Measurements from ENCODE around the gene SEMA3E. TPM values are rescaled to one million over a fixed set of nuclear protein-coding genes. Genes with fewer than 3 reads are reported as not detected.
A peak's percentile ranks its signal among the peaks of the same experiment; 100 is the strongest.
"Not testable (repeated sequence)": the region's sequence is repeated elsewhere in the genome, so short reads cannot be mapped to it uniquely, and the experiment has no call there.

The SEMA3E gene
- total RNA-seq, 2 experiments from 2014 or later: not detected

DNA sequence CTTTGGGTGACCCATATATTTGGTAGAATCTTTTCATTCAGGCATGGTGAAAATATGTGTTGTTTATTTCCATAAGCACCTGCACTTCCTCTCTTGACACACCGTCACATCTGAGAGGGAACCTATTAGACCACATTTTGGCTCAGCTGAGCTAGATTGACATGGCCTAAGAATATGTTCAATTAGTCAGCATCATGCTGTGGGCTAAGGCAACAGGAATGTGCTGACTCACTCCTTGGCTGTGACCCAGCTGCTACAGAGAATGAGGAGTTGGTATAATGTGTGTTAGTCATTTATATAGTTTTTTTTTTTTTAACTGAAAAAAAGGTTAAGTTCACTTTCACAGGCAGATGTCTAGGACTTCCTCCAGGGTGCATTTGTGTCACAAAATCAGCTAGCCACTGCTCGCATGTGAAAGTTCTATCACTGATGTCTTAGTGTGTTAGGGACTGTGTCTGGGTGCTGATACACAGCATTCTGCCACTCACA lies 180.6 kb downstream of the SEMA3E start:
- Mint-ChIP-seq H3K4me1 (ENCODE audit: low read depth) (no peaks in the 10 kb centered on the region), H3K27me3 (ENCODE audit: low read depth) (no peaks in the 10 kb centered on the region), H3K36me3 (ENCODE audit: low read depth) (no peaks in the 10 kb centered on the region), H3K27ac (no peak overlapping the region), H3K4me3 (no peak overlapping the region), H3K9me3 (no peaks in the 10 kb centered on the region)
- intact Hi-C loops (cut with micrococcal nuclease): no loop called here
- CTCF ChIA-PET: no interaction called here
- peak; percentile 42 for DNase-seq

DNA sequence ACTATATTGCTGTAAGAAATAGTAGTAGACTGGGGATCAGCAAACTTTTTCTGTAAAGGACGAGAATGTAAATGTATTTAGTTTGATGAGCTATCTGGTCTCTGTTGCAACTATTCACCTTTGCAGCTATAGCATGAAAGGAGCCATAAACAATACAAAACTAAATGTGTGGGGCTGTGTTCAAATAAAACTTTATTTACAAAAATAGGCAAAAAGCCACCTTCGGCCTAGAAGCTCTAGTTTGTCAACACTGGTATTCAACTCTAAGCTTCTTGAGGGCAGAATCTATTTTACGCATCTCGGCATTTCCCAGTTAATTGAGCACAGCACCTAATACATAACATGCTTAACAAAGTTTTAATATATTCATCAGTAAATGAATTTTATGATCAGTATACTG lies 181.4 kb downstream of the SEMA3E start:
- intact Hi-C loops (cut with micrococcal nuclease): no loop called here
- CTCF ChIA-PET: interaction anchor here (0.7 kb wide), 1 partner anchor 354 kb away, joined by 4 read pairs; no protein-coding TSS in a partner anchor
- H3K9me3 Mint-ChIP-seq: no peaks in the 10 kb centered on the region
- DNase-seq: no peak
- no peaks in the 10 kb centered on the region for H3K36me3 Mint-ChIP-seq (ENCODE audit: low read depth)
- no peaks in the 10 kb centered on the region for H3K4me1 Mint-ChIP-seq (ENCODE audit: low read depth)
- H3K27ac Mint-ChIP-seq: no peak overlapping the region
- no peaks in the 10 kb centered on the region for H3K27me3 Mint-ChIP-seq (ENCODE audit: low read depth)
- H3K4me3 Mint-ChIP-seq: no peak overlapping the region

DNA sequence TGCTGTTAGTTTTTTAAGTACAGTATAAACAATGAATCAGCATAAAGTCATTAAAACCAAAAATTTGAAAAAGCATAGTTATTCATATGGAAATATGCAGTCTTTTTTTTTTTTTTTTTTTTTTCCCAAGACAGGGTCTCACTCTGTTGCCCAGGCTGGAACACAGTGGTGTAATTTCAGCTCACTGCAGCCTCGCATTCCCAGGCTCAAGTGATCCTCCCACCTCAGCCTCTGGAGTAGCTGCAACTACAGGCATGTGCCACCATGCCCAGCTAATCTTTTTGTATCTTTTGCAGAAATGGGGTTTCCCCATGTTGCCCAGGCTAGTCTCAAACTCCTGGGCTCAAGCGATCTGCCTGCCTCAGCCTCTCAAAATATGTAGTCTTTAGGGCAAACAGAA lies 182.0 kb downstream of the SEMA3E start:
- Mint-ChIP-seq H3K4me1 (ENCODE audit: low read depth) (no peaks in the 10 kb centered on the region), H3K4me3 (no peak overlapping the region), H3K27me3 (ENCODE audit: low read depth) (no peaks in the 10 kb centered on the region), H3K36me3 (ENCODE audit: low read depth) (no peaks in the 10 kb centered on the region), H3K9me3 (no peaks in the 10 kb centered on the region), H3K27ac (no peak overlapping the region)
- CTCF ChIA-PET: interaction anchor here (0.6 to 0.7 kb wide), 2 partner anchors 36 to 353 kb away, joined by 3 to 4 read pairs; no protein-coding TSS in a partner anchor
- intact Hi-C loops (cut with micrococcal nuclease): no loop called here
- DNase-seq: no peak

DNA sequence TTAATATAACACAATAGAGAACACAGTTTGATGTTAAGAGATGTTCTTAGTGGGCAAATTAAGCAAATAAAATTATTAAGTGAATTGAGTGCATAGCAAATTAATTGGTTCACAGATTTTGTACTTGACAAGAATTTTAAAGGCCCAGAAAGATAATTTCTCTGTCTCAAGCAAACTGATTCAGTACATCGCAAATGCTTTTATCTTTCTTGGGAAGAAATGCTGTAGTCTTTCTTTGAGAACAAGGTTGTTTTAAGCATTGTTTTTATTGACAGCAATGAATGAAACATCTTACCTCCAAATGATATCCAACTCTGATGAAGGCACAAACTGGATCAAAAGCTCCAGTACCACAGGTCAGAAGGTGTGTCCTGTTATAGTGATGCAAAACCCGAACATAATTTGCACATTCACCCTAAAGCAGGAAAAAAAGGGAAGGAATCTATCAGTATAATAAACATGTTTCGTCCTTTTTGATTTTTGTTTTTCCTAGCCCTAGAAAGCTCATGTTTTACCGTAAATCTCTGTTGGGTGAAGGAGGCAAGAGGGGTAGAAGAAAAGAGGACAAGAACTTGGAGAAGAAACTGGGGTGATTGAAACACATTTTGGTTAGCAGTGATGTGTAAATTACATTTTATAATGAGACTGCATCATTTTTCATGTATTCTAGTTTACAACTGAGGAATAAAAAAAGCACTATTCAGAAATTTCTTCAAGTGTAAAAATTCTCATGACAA lies 182.6 kb downstream of the SEMA3E start:
- intact Hi-C loops (cut with micrococcal nuclease): no loop called here
- H3K36me3 Mint-ChIP-seq (ENCODE audit: low read depth): no peaks in the 10 kb centered on the region
- no peak overlapping the region for H3K4me3 Mint-ChIP-seq
- H3K4me1 Mint-ChIP-seq (ENCODE audit: low read depth): no peaks in the 10 kb centered on the region
- no peaks in the 10 kb centered on the region for H3K9me3 Mint-ChIP-seq
- H3K27ac Mint-ChIP-seq: no peak overlapping the region
- no peaks in the 10 kb centered on the region for H3K27me3 Mint-ChIP-seq (ENCODE audit: low read depth)
- CTCF ChIA-PET: interaction anchor here (0.6 kb wide), 1 partner anchor 35 kb away, joined by 3 read pairs; no protein-coding TSS in a partner anchor
- DNase-seq: no peak

DNA sequence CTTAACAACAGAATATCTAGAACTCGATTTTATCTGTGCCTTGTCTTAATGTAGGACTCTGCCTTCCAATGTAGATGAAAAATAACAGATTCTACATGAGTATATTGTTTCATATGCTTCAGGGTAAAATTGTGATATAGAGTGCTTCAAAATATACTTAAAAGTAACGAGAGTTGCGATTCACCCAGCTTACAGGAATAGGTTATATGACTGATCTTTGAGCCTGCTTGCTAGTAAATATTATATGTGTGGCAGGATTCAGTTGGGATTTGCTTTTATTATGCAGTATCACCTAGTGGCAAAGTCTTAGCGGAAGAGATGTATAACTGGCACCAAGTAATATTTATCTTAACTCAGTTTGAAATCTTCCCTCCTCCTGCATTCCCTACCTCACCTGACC lies 183.3 kb downstream of the SEMA3E start:
- Mint-ChIP-seq H3K9me3 (no peaks in the 10 kb centered on the region), H3K4me1 (ENCODE audit: low read depth) (no peaks in the 10 kb centered on the region), H3K4me3 (no peak overlapping the region), H3K36me3 (ENCODE audit: low read depth) (no peaks in the 10 kb centered on the region), H3K27me3 (ENCODE audit: low read depth) (no peaks in the 10 kb centered on the region), H3K27ac (no peak overlapping the region)
- DNase-seq: no peak
- intact Hi-C loops (cut with micrococcal nuclease): no loop called here
- CTCF ChIA-PET: no interaction called here

DNA sequence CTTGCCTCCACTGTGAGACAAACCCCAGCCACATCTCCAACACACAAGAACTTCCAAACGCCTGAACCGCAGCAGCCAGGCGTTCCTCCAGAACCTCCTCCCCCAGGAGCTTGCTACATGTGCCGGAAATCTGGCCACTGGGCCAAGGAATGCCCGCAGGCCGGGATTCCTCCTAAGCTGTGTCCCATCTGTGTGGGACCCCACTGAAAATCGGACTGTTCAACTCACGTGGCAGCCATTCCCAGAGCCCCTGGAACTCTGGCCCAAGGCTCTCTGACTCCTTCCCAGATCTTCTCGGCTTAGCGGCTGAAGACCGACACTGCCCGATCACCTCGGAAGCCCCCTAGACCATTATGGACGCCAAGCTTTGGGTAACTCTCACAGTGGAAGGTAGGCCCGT lies 187.1 kb downstream of the SEMA3E start:
- H3K4me1 Mint-ChIP-seq (ENCODE audit: low read depth); H3K27me3 Mint-ChIP-seq (ENCODE audit: low read depth); CTCF ChIA-PET; H3K4me3 Mint-ChIP-seq; intact Hi-C loops (cut with micrococcal nuclease); DNase-seq; H3K27ac Mint-ChIP-seq; H3K36me3 Mint-ChIP-seq (ENCODE audit: low read depth); H3K9me3 Mint-ChIP-seq: not testable (repeated sequence)

DNA sequence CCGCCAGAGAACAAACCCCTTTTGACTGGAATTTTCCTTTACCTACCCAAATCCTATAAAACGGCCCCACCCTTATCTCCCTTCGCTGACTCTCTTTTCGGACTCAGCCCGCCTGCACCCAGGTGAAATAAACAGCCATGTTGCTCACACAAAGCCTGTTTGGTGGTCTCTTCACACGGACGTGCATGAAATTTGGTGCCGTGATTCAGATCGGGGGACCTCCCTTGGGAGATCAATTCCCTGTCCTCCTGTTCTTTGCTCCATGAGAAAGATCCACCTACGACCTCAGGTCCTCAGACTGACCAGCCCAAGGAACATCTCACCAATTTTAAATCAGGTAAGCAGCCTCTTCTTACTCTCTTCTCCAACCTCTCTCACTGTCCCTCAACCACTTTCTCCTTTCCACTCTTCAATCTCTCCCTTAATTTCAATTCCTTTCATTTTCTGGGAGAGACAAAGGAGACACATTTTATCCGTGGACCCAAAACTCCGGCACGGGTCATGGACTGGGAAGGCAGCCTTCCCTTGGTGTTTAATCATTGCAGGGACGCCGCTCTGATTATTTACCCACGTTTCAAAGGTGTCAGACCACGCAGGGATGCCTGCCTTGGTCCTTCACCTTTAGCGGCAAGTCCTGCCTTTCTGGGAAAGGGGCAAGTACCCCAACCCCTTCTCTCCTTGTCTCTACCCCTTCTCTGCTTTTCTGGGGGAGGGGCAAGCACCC lies 188.8 kb downstream of the SEMA3E start:
- H3K4me3 Mint-ChIP-seq; intact Hi-C loops (cut with micrococcal nuclease); CTCF ChIA-PET; DNase-seq; H3K27me3 Mint-ChIP-seq (ENCODE audit: low read depth); H3K36me3 Mint-ChIP-seq (ENCODE audit: low read depth); H3K27ac Mint-ChIP-seq; H3K9me3 Mint-ChIP-seq; H3K4me1 Mint-ChIP-seq (ENCODE audit: low read depth): not testable (repeated sequence)

DNA sequence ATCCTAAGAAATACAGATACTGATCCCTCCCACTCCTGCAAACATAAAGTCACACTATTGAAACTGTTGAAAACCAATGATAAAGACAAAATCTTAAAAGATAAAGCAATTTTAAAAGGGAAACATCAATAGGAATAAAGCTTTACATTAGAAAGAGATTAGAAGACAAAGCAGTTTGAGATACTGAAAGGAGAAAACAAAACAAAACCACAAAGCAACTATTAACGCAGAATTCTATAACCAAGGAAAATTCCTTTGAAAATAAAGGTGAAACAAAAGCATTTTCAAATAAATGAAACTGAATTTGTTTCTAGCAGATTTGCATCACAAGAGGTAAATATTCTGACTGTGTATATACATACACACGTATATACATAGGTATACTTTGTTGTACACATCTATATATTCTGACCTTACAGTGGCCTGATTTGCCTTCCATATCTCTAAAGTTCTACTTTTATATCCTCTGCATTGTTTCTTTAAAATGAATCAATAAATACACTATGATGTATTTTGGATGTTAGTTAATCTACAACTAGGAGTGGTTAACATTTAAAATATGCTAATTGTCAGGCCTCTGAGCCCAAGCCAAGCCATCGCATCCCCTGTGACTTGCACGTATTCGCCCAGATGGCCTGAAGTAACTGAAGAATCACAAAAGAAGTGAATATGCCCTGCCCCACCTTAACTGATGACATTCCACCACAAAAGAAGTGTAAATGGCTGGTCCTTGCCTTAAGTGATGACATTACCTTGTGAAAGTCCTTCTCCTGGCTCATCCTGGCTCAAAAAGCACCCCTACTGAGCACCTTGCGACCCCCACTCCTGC lies 189.6 kb downstream of the SEMA3E start:
- H3K9me3 Mint-ChIP-seq; H3K36me3 Mint-ChIP-seq (ENCODE audit: low read depth); H3K27me3 Mint-ChIP-seq (ENCODE audit: low read depth); H3K4me1 Mint-ChIP-seq (ENCODE audit: low read depth); H3K4me3 Mint-ChIP-seq; DNase-seq; CTCF ChIA-PET; intact Hi-C loops (cut with micrococcal nuclease); H3K27ac Mint-ChIP-seq: not testable (repeated sequence)

DNA sequence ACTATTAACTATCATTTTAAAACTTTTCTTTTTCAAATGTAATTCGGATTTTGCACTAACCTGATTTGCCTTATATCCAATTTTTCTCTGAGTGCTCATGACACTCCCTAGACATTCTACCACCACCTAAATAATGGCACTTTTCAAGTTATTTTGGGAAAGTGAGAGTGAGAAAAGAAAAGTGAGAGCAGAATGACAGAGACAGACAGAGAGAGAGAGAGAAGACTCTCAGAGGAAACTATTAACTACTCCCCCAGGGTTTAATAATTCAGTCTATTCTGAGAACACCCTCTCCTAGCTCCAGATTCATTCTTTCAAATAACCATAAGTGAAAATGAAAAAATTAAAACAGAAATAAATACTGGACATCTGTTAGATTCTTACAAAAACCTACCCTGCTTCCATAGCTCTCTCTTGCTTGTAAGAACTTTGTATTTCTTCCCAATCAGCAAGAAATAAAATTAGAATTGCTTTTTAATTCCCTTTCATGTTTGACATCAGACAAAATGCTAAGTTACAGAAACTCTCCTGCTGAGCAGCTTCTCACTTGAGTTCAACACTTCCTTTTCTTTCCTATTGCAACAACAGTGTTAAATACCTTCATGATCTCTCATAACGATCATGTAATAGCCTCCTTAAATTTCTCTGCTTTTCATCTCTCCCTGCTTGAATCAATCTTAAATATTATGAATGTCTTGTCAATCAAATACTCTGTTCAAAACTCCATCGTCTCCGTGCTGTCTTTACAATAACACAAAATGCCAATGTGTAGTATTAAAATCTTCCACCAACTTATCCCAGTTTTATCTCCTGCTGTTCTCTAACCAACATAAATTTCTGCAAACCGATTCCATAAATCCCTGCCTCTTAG lies 191.7 kb downstream of the SEMA3E start:
- no peak overlapping the region for H3K27ac Mint-ChIP-seq
- no peak overlapping the region for H3K4me3 Mint-ChIP-seq
- DNase-seq: no peak
- no peaks in the 10 kb centered on the region for H3K4me1 Mint-ChIP-seq (ENCODE audit: low read depth)
- H3K9me3 Mint-ChIP-seq: no peaks in the 10 kb centered on the region
- intact Hi-C loops (cut with micrococcal nuclease): no loop called here
- CTCF ChIA-PET: no interaction called here
- H3K27me3 Mint-ChIP-seq (ENCODE audit: low read depth): no peaks in the 10 kb centered on the region
- no peaks in the 10 kb centered on the region for H3K36me3 Mint-ChIP-seq (ENCODE audit: low read depth)

DNA sequence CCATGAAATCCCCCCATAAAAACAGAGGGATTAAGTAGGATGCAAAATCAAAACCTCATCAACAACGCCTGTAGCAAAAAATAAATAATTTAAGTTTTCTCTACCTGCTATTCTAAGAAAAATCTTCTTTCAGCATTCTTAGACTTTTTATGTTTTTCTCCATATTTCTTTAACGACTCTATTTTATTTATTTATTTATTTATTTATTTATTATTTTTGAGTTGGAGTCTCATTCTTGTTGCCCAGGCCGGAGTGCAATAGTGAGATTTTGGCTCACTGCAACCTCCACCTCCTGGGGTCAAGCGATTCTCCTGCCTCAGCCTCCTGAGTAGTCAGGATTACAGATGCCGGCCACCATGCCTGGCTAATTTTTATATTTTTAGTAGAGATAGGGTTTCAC lies 192.5 kb downstream of the SEMA3E start:
- no peak overlapping the region for H3K27ac Mint-ChIP-seq
- intact Hi-C loops (cut with micrococcal nuclease): no loop called here
- H3K9me3 Mint-ChIP-seq: no peaks in the 10 kb centered on the region
- no peaks in the 10 kb centered on the region for H3K4me1 Mint-ChIP-seq (ENCODE audit: low read depth)
- no peaks in the 10 kb centered on the region for H3K36me3 Mint-ChIP-seq (ENCODE audit: low read depth)
- H3K4me3 Mint-ChIP-seq: no peak overlapping the region
- H3K27me3 Mint-ChIP-seq (ENCODE audit: low read depth): no peaks in the 10 kb centered on the region
- CTCF ChIA-PET: no interaction called here
- DNase-seq: no peak

DNA sequence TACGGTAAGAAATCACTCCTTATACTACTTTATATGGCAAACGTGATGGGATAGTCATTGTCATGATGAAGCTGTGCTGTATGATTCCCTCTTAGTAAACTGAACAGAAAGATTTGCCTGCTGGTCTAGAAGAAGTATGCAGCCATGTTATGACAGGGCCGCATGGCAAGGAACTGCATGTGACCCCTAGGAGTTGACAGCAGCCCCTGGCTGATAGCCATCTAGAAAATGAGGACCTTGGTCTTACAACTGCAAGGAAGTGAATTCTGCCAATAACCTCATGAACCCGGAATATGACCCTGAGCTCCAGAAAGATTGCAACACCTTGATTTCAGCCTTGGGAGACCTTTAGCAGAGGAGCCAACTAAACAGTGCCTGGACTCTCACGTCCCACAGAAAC lies 193.3 kb downstream of the SEMA3E start:
- intact Hi-C loops (cut with micrococcal nuclease): no loop called here
- CTCF ChIA-PET: no interaction called here
- no peaks in the 10 kb centered on the region for H3K27me3 Mint-ChIP-seq (ENCODE audit: low read depth)
- H3K4me1 Mint-ChIP-seq (ENCODE audit: low read depth): no peaks in the 10 kb centered on the region
- H3K4me3 Mint-ChIP-seq: no peak overlapping the region
- H3K36me3 Mint-ChIP-seq (ENCODE audit: low read depth): no peaks in the 10 kb centered on the region
- no peak overlapping the region for H3K27ac Mint-ChIP-seq
- no peak for DNase-seq
- no peaks in the 10 kb centered on the region for H3K9me3 Mint-ChIP-seq

DNA sequence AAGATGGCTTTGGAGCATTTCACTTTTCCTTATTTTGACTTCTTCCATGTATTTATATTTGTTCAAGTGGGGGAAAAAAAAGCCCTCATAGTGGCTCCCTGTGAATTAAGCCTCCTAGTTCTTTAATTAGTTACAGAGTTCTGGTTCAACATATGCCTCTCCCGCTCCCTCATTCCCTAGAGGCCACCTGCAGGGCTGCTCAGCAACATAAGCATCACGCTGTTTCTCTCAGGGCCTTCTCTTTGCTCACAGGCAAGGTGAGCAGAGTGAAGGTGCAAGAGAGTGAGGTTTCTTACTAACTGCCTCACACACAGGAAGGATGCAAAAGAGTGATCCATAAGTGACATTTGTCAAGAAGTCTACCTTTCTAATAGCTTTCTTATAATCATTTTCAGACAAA lies 196.7 kb downstream of the SEMA3E start:
- intact Hi-C loops (cut with micrococcal nuclease): no loop called here

More for the DNA sequence above, 196.7 kb downstream of the SEMA3E start:
- no peaks in the 10 kb centered on the region for H3K27me3 Mint-ChIP-seq (ENCODE audit: low read depth)
- no peak overlapping the region for H3K4me3 Mint-ChIP-seq
- no peak for DNase-seq
- peaks cover 1% of the 10 kb centered on the region for H3K9me3 Mint-ChIP-seq
- no peak overlapping the region for H3K27ac Mint-ChIP-seq
- H3K36me3 Mint-ChIP-seq (ENCODE audit: low read depth): no peaks in the 10 kb centered on the region
- no peaks in the 10 kb centered on the region for H3K4me1 Mint-ChIP-seq (ENCODE audit: low read depth)
- CTCF ChIA-PET: no interaction called here

Measured in activated naive CD4-positive, alpha-beta T cell treated with anti-CD3 and anti-CD28 coated beads for 36 hours (primary cell).